IMR-90 (cell line): ENCODE results near the gene UBE3A. TPM values are rescaled to one million over a fixed set of nuclear protein-coding genes. Genes with fewer than 3 reads are reported as not detected.

ENCODE experiments used
- ATAC-seq: fragments of 200-7000 bp; cut with Tn5 transposase; 2 replicates; pipeline ENCODE4 v1.9.1; 2020; ENCODE audit warnings: low read depth, mild to moderate bottlenecking, moderate library complexity
- BruUV-seq: library from RNA; stranded (reverse); fragments of 400-500 nt; replicated peaks from 2 replicates; lab custom pipeline; 2021; lab: Mats Ljungman, UMichigan
- CTCF ChIA-PET: fragments of 300-600 bp; formaldehyde crosslinking; extraction: SDS; loops from one replicate; lab custom pipeline; 2021; ENCODE audit warnings: antibody characterized with exemption; lab: Yijun Ruan, JAX
- POLR2A ChIA-PET: fragments of 300-600 bp; sonication (Branson Sonifier 250); formaldehyde crosslinking; loops from one replicate; lab custom pipeline; 2022; ENCODE audit warnings: antibody characterized with exemption; ENCODE audit not compliant: unreplicated experiment; lab: Charles Lee
- DNase-seq: peaks from one replicate; pipeline ENCODE4 v3.0.0; 2013
- H2AFZ ChIP-seq: replicated peaks from 2 replicates; pipeline ENCODE3; 2013; ENCODE audit warnings: low read length, mild to moderate bottlenecking; ENCODE audit not compliant: poor library complexity
- H2AK5ac ChIP-seq: 2 replicates; pipeline ENCODE4 v1.6.1; 2013; ENCODE audit warnings: low read depth, low read length, inconsistent platforms
- H2AK9ac ChIP-seq: replicated peaks from 2 replicates; pipeline ENCODE3; 2013; ENCODE audit warnings: mild to moderate bottlenecking, low read depth, low read length, moderate library complexity; ENCODE audit not compliant: poor library complexity
- H2BK120ac ChIP-seq: 2 replicates; pipeline ENCODE4 v1.6.1; 2013; ENCODE audit warnings: low read depth, low read length, inconsistent platforms
- H2BK15ac ChIP-seq: 3 replicates; pipeline ENCODE4 v1.6.1; 2013; ENCODE audit warnings: low read depth, low read length, inconsistent platforms
- H2BK20ac ChIP-seq: 2 replicates; pipeline ENCODE4 v1.6.1; 2013; ENCODE audit warnings: low read depth, mild to moderate bottlenecking, inconsistent platforms, low read length, moderate library complexity
- H2BK5ac ChIP-seq: 2 replicates; pipeline ENCODE4 v1.6.1; 2013; ENCODE audit warnings: mild to moderate bottlenecking, low read depth, low read length, inconsistent platforms; ENCODE audit not compliant: poor library complexity, severe bottlenecking
- H3K14ac ChIP-seq: replicated peaks from 2 replicates; pipeline ENCODE4 v1.6.1; 2013; ENCODE audit warnings: low read depth, low read length, inconsistent platforms
- H3K18ac ChIP-seq: 2 replicates; pipeline ENCODE4 v1.6.1; 2013; ENCODE audit warnings: low read depth, low read length, control low read depth
- H3K23ac ChIP-seq: 2 replicates; pipeline ENCODE4 v1.6.1; 2013; ENCODE audit warnings: low read depth, low read length, inconsistent platforms
- H3K27ac ChIP-seq: 2 replicates; pipeline ENCODE4 v1.5.1; 2013; ENCODE audit warnings: mild to moderate bottlenecking, control low read depth, low read length; ENCODE audit not compliant: insufficient read depth
- H3K27me3 ChIP-seq: 2 replicates; pipeline ENCODE4 v1.6.1; 2013; ENCODE audit warnings: low read length; ENCODE audit not compliant: control insufficient read depth, insufficient read depth
- H3K36me3 ChIP-seq: 2 replicates; pipeline ENCODE4 v1.6.1; 2013; ENCODE audit warnings: low read length, mixed read lengths; ENCODE audit not compliant: control insufficient read depth, insufficient read depth
- H3K4ac ChIP-seq: 2 replicates; pipeline ENCODE4 v1.6.1; 2013; ENCODE audit warnings: low read depth, low read length, inconsistent platforms
- H3K4me1 ChIP-seq: 2 replicates; pipeline ENCODE4 v1.6.1; 2013; ENCODE audit warnings: low read length, mixed read lengths; ENCODE audit not compliant: control insufficient read depth, insufficient read depth
- H3K4me2 ChIP-seq: 2 replicates; pipeline ENCODE4 v1.6.1; 2013; ENCODE audit warnings: low read depth, mild to moderate bottlenecking, control low read depth, low read length, moderate library complexity
- H3K4me3 ChIP-seq: 2 replicates; pipeline ENCODE4 v1.5.1; 2013; ENCODE audit warnings: low read depth, mild to moderate bottlenecking, control low read depth, low read length, moderate library complexity; ENCODE audit not compliant: insufficient read depth
- H3K56ac ChIP-seq: 2 replicates; pipeline ENCODE4 v1.6.1; 2013; ENCODE audit warnings: low read length, inconsistent platforms; ENCODE audit not compliant: insufficient read depth; ENCODE audit errors: extremely low read depth
- H3K79me1 ChIP-seq, 2 experiments: 2 replicates each; pipeline ENCODE4 v1.6.1; 2013; ENCODE audit warnings: low read length in 2 of 2, inconsistent platforms in 1 of 2, low read depth in 1 of 2
- H3K9ac ChIP-seq: 2 replicates; pipeline ENCODE4 v1.6.1; 2013; ENCODE audit warnings: low read depth, low read length, control low read depth
- H3K9me1 ChIP-seq: 2 replicates; pipeline ENCODE4 v1.6.1; 2013; ENCODE audit warnings: low read length, inconsistent platforms; ENCODE audit not compliant: insufficient read depth
- H3K9me3 ChIP-seq: 2 replicates; pipeline ENCODE4 v1.6.1; 2013; ENCODE audit warnings: low read length; ENCODE audit not compliant: control insufficient read depth, insufficient read depth
- H4K20me1 ChIP-seq: 2 replicates; pipeline ENCODE4 v1.6.1; 2013; ENCODE audit warnings: low read length, inconsistent platforms; ENCODE audit not compliant: insufficient read depth
- H4K5ac ChIP-seq: 2 replicates; pipeline ENCODE4 v1.6.1; 2013; ENCODE audit warnings: mild to moderate bottlenecking, low read depth, low read length, control low read depth
- H4K8ac ChIP-seq, 2 experiments: 2 replicates each; pipeline ENCODE4 v1.6.1; 2013; ENCODE audit warnings: low read depth in 2 of 2, low read length in 2 of 2, control low read depth in 1 of 2, inconsistent platforms in 1 of 2
- H4K91ac ChIP-seq: 2 replicates; pipeline ENCODE4 v1.6.1; 2013; ENCODE audit warnings: low read depth, low read length, inconsistent platforms; ENCODE audit not compliant: insufficient read depth
- BHLHE40 ChIP-seq: fragments of 150-350 bp; IDR thresholded peaks from 2 replicates; pipeline ENCODE4 v1.6.1; 2016; ENCODE audit warnings: mild to moderate bottlenecking, low read depth, low read length
- CEBPB ChIP-seq: IDR thresholded peaks from 2 replicates; pipeline ENCODE4 v1.6.1; 2012; ENCODE audit warnings: low read depth, low read length, improper control_type of control experiment
- CHD1 ChIP-seq: IDR thresholded peaks from 2 replicates; pipeline ENCODE4 v1.6.1; 2012; ENCODE audit warnings: low read depth, low read length, improper control_type of control experiment
- CTCF ChIP-seq: conservative IDR thresholded peaks from 2 replicates; pipeline ENCODE4 v1.5.1; 2012; ENCODE audit warnings: mild to moderate bottlenecking, low read depth, low read length, improper control_type of control experiment
- ELK1 ChIP-seq: fragments of 150-350 bp; IDR thresholded peaks from 2 replicates; pipeline ENCODE4 v1.6.1; 2016; ENCODE audit warnings: low read depth, mild to moderate bottlenecking, low read length, moderate library complexity, borderline replicate concordance
- FOS ChIP-seq: fragments of 150-350 bp; IDR thresholded peaks from 2 replicates; pipeline ENCODE4 v1.6.1; 2016; ENCODE audit warnings: low read depth, low read length
- MAFK ChIP-seq: IDR thresholded peaks from 2 replicates; pipeline ENCODE4 v1.6.1; 2012; ENCODE audit warnings: low read depth, low read length, improper control_type of control experiment
- MAZ ChIP-seq: IDR thresholded peaks from 2 replicates; pipeline ENCODE4 v1.6.1; 2012; ENCODE audit warnings: low read depth, mild to moderate bottlenecking, low read length, improper control_type of control experiment, moderate library complexity, borderline replicate concordance
- MXI1 ChIP-seq: IDR thresholded peaks from 2 replicates; pipeline ENCODE4 v1.6.1; 2012; ENCODE audit warnings: low read depth, mild to moderate bottlenecking, low read length, moderate library complexity, borderline replicate concordance
- NFE2L2 ChIP-seq: fragments of 150-350 bp; IDR thresholded peaks from 2 replicates; pipeline ENCODE4 v1.6.1; 2016; ENCODE audit warnings: low read depth, mild to moderate bottlenecking, low read length
- POLR2A ChIP-seq: IDR thresholded peaks from 2 replicates; pipeline ENCODE4 v1.6.1; 2012; ENCODE audit warnings: mild to moderate bottlenecking, low read depth, low read length
- RAD21 ChIP-seq: IDR thresholded peaks from 2 replicates; pipeline ENCODE4 v1.6.1; 2012; ENCODE audit warnings: low read length, improper control_type of control experiment
- RCOR1 ChIP-seq: IDR thresholded peaks from 2 replicates; pipeline ENCODE4 v1.6.1; 2012; ENCODE audit warnings: mild to moderate bottlenecking, low read length, improper control_type of control experiment; ENCODE audit not compliant: insufficient replicate concordance
- RFX5 ChIP-seq: IDR thresholded peaks from 2 replicates; pipeline ENCODE4 v1.8.0; 2012; ENCODE audit warnings: low read depth, mild to moderate bottlenecking, low read length, moderate library complexity
- SMC3 ChIP-seq: fragments of 150-350 bp; IDR thresholded peaks from 2 replicates; pipeline ENCODE4 v1.6.1; 2016; ENCODE audit warnings: low read depth, mild to moderate bottlenecking, antibody characterized with exemption, low read length, moderate library complexity
- USF2 ChIP-seq: fragments of 150-350 bp; IDR thresholded peaks from 2 replicates; pipeline ENCODE4 v1.6.1; 2017; ENCODE audit warnings: mild to moderate bottlenecking, antibody characterized with exemption, low read length, low read depth
- WGBS, 2 experiments: methylation state at CpG; one replicate each; pipeline versions ENCODE4 v1.1.5 to v1.1.7; 2013; ENCODE audit warnings: missing lambda C conversion rate in 2 of 2; ENCODE audit not compliant: insufficient read length in 1 of 2; ENCODE audit errors: extremely low coverage in 2 of 2; 5-methylcytosine and 5-hydroxymethylcytosine counted together
- dilution Hi-C: fragments of 300-500 bp; cut with HindIII; formaldehyde crosslinking; loops from one replicate; pipeline ENCODE4 v1.14.3; 2018; ENCODE audit warnings: low sequenced_read_pairs; ENCODE audit not compliant: unreplicated experiment
- in situ Hi-C: fragments of 300-500 bp; cut with MboI; formaldehyde crosslinking; loops from 3 replicates; pipeline ENCODE4 v1.14.3; 2019; ENCODE audit warnings: low sequenced_read_pairs, inconsistent platforms, mixed read lengths
- intact Hi-C: fragments of 100-400 bp; cut with micrococcal nuclease; formaldehyde crosslinking; loops from 2 replicates; pipeline ENCODE4 v1.10.0; 2022
- polyA plus RNA-seq, 3 experiments: library from polyadenylated mRNA; depleted of rRNA; stranded (reverse); fragments of >200 nt; gene quantifications; 2 replicates each; pipeline ENCODE4 v1.2.3, GENCODE V29; 2012; ENCODE audit warnings: low replicate concordance in 1 of 3
- total RNA-seq: library from RNA; depleted of rRNA; stranded (reverse); fragments of >200 nt; gene quantifications from 2 replicates; pipeline ENCODE4 v1.2.3, GENCODE V29; 2012

UBE3A gene
- total and polyA plus RNA-seq, 2 of the 4 experiments (the other 2 are of a cell fraction): 19.3 to 53.2 TPM

GRCh38 chr15:25329696-25330095 lies 109.1 kb downstream of the UBE3A start:
- ChIA-PET POLR2A (no interaction called here), CTCF (no interaction called here)
- in situ Hi-C loops: loop anchor here (10.0 kb wide), 1 partner anchor 105 kb away; the partner anchor contains the start of gene UBE3A
- ATAC-seq (no peak), DNase-seq (no peak)
- H2BK15ac ChIP-seq: no peak overlapping the region
- H3K79me1 ChIP-seq: no peaks in the 10 kb centered on the region
- no TSS peak for BruUV-seq
- no peak overlapping the region for H3K4ac ChIP-seq
- H2AK5ac ChIP-seq: no peak overlapping the region
- H3K36me3 ChIP-seq: peaks cover 4% of the 10 kb centered on the region
- H2AFZ ChIP-seq: no peak overlapping the region
- H2BK5ac ChIP-seq: no peak overlapping the region
- no peak overlapping the region for H3K14ac ChIP-seq
- no peaks in the 10 kb centered on the region for H4K20me1 ChIP-seq
- H3K4me3 ChIP-seq: no peak overlapping the region
- H4K91ac ChIP-seq: no peak overlapping the region
- H3K56ac ChIP-seq: no peak overlapping the region
- H3K18ac ChIP-seq: no peak overlapping the region
- dilution Hi-C loops: no loop called here
- H3K23ac ChIP-seq: no peak overlapping the region
- H3K9me1 ChIP-seq: no peaks in the 10 kb centered on the region
- WGBS, 2 experiments: no CpG with 5 or more reads among the region's 2 CpGs
- H3K9me3 ChIP-seq: no peaks in the 10 kb centered on the region
- H3K4me1 ChIP-seq: no peaks in the 10 kb centered on the region
- no peaks in the 10 kb centered on the region for H3K27me3 ChIP-seq
- H3K27ac ChIP-seq: no peak overlapping the region
- no peak overlapping the region for H2BK20ac ChIP-seq
- H2BK120ac ChIP-seq: no peak overlapping the region
- H3K9ac ChIP-seq: no peak overlapping the region
- no peak overlapping the region for H4K8ac ChIP-seq
- TF ChIP-seq NFE2L2 (no peak), RAD21 (no peak), CTCF (no peak), CEBPB (no peak), CHD1 (no peak), MAFK (no peak), RCOR1 (no peak), ELK1 (no peak), MAZ (no peak), POLR2A (no peak), MXI1 (no peak), BHLHE40 (no peak), FOS (no peak), SMC3 (no peak), USF2 (no peak), RFX5 (no peak)
- no peak overlapping the region for H3K4me2 ChIP-seq
- intact Hi-C loops: loop anchor here (5.0 kb wide), 1 partner anchor 108 kb away; the partner anchor contains the start of gene UBE3A
- no peak overlapping the region for H4K5ac ChIP-seq
- H2AK9ac ChIP-seq: no peak overlapping the region
